ELR (cell line): ENCODE data around the gene SDK1.
"Not testable (repeated sequence)": the region's sequence is repeated elsewhere in the genome, so short reads cannot be mapped to it uniquely, and the experiment has no call there.

Experiments used
- DNase-seq: peaks from one replicate; pipeline ENCODE4 v3.0.0-alpha.2; 2015; ENCODE audit warnings: low read depth

Gene SDK1

DNA sequence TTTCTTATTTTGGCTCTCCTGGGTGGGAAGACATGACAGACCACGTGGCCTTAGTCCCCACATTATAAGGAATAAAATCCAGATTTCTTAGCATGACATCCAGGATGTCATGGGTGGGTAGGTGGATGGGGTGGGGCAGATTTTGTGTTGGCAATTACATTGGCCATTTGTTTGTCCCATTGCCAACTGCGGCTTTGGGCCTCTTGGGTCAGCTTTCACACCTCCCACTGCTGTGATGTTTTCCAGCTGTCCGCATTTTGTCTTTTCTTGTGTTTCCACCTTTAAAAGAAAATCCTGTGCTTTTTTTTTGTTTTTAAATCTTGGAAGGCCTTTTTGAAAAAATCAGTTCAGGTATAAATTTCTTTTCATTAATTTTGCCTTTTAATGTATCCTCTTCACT lies 237.0 kb downstream of the SDK1 start:
- DNase-seq: no peak

DNA sequence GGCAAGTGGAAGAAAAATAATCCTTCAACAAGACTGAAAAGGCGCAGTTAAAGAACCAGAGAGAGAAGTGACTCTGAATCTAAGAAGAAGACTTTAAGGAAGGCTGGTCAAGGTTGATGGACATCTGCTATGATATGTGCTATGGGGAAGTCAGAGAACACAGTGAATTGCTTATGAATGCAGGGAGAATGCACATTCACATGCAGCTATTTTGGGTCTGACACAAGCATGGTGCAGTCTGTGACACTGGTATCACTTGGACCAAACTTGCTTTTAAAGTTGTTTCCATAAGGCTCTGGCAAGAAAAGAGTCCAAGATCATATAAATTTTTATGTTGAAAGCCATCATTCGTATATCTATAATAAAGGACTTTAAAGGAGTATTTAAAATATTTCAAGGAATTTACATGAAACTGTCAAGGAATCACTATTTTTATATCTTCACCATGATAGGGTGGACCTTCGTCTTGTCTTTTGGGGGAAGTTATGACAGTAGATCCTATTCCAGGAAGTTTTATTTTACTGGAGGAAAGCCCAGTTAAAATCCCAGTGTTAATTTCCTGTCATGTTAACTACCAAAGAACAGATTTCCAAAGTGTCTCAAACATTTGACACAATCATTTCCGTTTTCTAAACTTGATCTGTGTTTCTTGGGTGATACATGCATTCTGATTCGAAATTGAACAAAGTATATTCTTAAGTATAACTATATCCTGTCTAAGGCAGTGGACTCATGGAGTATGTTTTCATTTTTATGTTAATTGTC lies 239.6 kb downstream of the SDK1 start:
- DNase-seq: no peak

DNA sequence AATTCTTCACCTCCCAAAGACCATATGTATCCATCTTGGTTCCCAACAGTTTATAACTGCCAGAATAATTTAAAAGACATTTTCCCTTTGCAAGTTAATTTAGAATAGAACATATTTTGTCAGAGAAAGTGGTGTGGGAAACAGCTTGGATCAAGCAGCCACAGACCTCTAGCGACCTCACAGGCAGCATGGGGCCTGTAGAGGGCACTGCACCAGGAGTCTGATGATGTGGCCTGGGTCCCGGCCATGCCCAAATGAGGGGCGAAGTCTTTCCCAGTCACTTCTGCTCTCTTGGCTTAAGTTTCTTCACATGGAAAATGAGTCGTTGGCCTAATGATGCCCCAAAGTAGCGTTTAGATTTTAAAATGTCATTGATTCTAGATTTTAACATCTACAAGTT lies 243.2 kb downstream of the SDK1 start:
- no peak for DNase-seq

DNA sequence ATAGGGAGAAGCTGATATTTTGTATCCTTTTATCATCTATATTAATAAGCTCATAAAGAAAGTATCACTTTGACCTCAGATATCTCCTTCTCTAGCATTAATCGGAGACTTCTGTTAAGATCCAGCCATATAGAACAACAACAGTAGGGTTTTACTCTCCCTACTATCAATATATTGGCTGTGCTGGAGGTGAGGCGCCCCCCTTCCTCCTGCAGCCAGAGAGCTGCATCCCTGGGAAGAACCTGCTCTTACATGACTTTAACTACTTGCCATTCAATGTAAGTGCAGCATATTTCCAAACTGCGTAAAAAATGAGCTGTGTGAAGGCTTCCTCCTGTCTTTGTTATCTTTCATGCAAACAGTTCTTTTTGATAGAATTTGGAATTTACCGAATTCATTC lies 247.8 kb downstream of the SDK1 start:
- DNase-seq: no peak

DNA sequence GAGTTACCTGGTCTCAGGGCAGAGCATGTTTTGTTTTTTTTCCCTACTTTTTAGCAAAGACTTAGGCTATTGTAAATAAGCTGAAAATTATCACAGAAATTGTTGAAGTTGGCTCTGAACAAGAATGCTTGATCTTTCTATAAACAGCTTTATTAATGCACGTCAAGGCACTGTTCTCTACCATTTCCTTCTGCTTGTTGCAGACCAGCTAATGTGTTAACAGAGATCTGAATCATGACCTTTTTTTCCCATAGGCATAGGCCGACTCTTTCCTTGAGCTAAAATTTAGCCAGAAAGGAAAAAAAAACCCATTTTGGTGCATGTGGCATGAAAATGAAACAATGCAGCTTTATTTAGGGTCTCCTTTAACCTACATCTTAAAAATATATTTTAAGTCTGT lies 248.5 kb downstream of the SDK1 start:
- DNase-seq: no peak

DNA sequence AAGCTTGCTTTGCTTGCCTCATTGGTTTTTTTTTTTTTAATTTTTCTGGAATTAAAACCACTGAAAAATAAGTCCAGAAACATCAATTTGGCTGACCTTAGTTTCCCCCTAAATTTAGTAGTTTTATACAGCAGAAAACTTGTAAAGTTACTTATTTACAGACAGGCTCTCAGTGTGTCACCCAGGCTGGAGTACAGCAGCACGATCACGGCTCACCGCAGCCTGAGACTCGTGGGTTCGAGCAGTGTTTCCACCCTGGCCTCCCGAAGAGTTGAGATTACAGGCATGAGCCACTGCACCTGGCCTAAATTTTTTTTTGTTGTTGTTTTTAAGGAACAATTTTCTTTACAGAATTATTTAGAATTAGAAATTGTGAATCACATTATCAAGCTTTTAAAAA lies 250.5 kb downstream of the SDK1 start:
- no peak for DNase-seq

DNA sequence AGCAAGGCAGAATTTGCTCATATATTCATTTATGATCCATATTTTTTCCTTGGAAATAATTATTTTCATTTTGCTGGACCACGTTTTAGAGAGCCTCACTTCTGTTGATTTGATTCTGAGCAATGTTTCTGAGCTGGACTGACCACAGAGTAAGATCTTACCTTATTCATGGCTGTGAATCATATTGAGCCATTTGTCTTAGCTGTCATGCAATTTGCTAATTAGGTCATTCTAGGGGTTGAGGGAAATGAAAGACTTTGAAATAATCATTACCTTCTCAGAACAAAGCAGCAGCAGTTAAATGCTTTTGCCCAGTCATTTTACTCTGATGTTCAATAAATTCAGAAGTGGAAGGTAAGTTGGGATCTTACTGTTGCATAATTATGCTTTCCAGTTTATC lies 251.4 kb downstream of the SDK1 start:
- peak; percentile 28 for DNase-seq

DNA sequence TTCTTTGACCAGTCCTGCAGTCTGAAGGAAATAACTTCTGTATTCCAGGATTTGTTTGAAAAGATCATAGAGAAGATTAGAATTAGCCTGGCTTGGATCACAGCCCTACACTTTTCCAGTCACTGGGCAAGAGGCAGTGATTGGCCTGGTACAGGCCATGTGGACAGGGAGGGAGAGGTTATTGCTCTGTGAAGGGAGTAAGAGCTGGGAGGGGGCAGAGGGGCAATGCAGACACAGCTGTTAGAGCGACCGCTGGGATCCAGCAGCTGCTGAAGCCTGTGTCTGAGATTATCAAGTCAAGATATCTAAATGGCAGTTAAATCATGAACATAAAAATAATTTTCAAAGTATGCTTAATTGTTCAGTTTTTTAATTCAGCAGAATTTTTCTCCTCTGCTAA lies 257.3 kb downstream of the SDK1 start:
- no peak for DNase-seq

DNA sequence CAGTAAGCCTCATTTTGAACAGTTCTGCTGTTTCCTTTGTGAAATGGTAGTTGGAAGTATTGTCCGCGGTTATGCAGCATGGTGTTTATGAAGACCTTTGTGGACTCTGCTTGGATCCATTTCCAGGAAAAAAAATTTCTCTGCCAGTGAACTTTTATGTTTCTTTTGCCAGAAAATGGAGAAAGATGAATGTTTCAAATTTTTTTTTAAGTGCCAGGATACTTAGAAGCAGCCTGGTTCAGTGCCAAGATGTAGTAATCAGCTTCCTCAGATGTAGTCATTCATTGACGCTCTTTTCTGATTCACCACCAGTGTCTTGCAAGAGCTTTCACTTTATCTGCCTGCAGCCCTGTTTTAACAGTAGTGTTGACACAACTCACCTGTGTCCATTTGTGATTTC lies 258.2 kb downstream of the SDK1 start:
- peak; percentile 68 for DNase-seq

DNA sequence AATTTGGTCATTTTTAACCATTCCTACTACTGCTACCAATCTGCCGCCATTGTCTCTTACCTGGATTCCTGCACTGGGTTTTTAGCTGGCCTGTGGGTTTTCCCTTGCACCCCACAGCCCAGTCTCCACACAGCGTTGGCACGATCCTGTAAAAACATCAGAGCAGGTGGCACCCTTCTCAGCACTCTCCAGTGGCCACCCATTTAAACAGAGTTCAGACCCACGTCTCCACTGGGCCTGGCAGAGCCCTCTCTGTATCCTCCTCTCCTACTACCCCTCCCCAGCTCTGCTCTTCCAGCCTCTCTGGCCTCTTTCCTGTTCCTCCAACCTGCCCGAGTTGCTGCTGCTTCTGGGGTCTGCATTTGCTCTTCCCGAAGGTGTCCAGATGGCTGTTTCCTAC lies 259.4 kb downstream of the SDK1 start:
- DNase-seq: no peak

DNA sequence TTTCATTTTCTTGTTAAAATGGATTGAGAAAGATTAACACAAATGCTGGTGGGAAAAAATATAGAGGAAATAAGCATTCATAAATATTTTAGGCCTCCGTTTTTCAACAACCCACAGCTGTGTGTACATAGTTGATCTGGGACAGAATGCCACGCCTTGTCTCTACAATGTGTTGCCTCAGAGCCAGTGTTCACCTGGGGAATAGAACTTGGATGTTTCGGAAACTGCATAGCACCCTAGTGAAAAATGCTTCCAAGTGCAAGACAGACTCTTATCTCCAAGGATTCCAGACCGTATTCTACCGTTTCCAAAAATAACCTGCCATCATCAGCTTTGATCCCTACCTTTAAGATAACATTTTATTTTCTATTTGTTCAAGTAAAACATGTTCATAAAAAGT lies 260.9 kb downstream of the SDK1 start:
- no peak for DNase-seq

DNA sequence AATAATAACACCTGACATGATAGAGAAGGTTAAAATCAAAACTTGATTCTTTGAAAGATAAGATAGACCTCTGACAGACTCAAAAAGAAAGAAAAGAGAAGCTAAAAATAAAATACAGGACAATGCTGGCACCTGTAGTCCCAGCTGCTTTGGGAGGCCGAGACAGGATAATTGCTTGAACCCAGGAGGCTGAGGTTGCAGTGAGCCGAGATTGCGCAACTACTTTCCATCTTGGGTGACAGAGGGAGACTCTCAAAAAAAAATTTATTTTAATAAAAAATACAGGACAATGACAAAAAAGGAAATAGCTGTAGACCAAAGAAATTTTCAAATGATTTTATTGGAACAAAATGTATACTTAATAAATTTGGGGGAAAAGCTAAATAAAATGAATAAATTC lies 263.2 kb downstream of the SDK1 start:
- DNase-seq: no peak

DNA sequence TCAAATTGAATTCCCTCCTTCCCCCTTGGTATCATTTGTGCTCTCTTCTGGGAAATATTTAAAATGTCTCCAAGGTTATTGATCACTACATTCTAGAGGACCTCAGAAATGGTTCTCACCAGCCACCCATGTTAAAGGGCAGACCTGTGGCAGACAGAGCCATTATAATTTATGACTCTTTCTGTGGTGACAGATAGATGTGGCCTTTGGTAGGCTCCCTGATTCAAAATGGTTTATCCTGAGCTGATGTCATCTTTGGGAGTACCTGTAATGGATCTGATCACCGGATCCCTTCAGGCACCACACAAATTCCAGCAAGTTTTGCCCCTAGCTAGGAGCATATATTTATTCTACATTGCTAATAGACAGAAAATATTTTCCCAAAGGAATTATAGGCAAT lies 267.5 kb downstream of the SDK1 start:
- DNase-seq: no peak

DNA sequence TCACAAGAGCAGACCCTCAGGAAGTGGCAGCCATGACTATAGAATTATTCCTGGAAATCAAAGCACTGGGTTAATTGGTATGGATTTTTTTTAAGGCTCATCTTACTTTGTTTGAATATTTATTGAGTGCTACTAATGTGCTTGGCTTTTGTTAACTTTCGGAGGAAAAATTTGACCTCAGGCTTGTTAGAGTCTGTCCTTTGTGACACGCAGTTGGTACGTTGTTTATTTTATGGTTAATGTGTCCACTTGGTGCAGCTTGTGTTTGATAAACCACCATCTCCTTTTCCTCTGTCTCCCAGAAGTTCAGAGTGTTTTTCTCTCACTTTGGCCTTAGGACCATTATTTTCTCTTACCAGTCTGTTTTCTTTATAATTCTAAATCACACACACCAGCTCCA lies 268.6 kb downstream of the SDK1 start:
- no peak for DNase-seq

DNA sequence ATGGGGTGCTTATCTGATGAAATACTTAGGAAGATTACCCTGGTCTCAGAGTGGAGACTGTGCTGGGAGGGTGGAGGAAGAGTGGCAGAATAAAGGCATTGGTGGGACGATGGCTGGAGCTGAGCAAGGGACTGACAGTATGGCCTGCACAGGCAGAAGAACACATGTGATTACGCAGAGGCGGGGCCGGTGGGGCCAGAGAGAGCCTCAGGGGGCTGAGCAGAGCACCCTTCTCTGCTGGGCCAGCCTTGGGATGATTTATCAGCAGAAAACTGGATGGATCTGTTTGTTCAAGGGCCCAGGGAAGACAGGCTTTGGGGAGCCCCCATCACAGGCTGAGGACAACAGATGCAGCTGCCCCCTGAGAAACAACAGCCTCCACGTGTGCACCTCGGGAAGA lies 272.1 kb downstream of the SDK1 start:
- no peak for DNase-seq

DNA sequence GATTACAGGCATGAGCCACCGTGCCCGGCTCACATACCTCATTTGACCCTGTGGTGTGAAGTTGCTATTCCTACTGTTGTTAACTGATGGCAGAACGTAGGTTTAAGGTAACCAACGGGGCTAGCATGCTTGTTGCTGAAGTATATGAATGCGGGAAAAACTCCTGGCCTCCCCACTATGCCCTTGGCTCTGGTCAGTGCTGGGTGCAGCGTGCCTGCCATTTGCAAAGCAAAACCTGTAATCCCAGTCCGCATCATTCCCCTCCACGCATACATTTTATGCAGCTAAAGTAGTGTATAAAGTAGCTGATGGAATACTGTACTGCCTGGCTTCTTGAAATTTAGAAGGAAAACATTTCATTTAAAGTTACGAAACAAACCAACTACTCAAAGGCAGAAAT lies 273.3 kb downstream of the SDK1 start:
- no peak for DNase-seq

DNA sequence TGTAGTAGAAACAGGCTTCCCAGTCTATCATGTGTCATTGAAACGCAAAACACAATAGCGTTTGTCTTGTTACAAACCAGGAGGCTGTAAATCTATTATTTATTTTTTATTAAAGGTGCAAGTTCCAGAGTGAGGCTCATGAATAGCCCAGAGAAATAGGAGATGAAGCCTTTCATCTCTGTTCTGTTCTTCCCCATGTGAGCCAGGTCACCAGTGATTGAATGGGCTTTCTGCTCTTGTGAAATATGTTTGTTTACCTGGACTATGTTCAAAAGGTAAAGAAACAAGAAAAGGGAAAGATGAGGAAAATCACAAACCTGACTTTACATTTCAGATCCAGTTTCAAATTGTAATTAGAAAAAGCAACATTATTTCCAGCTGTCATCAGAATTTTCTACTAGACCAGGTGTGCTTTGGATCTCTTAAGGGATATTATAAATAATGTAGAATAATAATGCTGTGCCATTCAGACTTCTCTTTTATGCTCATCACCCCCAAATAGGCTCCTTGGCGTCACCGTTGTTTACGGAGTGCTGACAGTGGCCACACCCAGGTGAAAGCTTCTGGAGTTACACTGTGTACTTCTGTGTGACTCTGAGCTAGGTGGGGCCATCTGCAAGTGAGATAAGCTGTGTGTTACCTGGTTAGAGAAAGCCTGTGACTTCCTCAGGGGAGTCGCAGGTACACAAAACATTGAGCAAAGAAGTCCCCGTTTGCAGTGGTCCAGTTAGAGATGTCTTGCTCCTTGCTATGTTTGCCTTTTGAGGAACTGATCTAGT lies 274.9 kb downstream of the SDK1 start:
- no peak for DNase-seq

DNA sequence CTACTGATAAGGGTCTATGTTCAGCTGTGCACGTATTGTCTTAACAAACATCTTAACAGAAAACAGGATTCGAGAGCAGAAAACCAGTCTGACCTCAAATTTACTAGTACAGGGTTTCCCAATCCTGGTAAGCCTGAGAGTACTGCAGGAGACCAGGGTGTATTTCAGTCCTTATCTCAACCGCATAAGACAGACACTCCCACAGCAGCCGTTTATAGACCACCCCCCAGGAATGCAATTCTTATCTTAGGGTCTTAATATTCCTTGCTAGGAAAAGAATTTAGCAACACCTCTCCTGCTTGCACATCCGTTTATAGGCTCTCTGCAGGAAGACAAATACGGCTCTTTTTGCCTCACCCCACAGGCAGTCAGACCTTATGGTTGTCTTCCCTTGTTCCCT lies 277.3 kb downstream of the SDK1 start:
- no peak for DNase-seq

DNA sequence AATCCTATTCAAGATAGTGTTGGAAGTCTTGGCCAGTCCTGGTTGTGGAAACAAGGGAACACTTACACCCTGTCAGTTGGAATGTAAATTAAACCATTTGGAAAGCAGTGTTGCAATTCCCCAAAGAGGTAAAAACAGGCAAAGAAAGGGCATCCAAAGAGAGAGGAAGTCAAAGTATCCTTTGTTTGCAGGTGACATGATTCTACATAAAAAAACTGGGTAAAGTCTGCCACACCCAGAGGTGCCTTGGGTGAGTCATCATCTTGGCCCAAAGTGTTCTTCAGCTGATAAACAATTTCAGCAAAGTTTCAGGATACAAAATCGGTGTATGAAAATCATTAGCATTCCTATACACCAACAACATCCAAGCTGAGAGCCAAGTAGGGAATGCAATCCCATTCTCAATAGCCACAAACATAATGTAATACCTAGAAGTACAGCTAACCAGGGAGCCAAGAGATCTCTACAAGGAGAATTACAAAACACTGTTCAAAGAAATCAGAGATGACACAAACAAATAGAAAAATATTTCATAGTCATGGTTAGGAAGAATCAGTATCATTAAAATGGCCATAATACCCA lies 278.7 kb downstream of the SDK1 start:
- DNase-seq: no peak

DNA sequence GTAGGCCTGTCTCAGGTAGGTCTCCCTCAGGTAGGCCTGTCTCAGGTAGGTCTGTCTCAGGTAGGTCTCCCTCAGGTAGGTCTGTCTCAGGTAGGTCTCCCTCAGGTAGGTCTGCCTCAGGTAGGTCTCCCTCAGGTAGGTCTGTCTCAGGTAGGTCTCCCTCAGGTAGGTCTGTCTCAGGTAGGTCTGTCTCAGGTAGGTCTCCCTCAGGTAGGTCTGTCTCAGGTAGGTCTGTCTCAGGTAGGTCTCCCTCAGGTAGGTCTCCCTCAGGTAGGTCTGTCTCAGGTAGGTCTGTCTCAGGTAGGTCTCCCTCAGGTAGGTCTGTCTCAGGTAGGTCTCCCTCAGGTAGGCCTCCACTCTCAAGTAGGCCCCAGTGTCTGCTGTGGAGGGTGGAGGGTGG lies 281.1 kb downstream of the SDK1 start:
- not testable (repeated sequence) for DNase-seq

DNA sequence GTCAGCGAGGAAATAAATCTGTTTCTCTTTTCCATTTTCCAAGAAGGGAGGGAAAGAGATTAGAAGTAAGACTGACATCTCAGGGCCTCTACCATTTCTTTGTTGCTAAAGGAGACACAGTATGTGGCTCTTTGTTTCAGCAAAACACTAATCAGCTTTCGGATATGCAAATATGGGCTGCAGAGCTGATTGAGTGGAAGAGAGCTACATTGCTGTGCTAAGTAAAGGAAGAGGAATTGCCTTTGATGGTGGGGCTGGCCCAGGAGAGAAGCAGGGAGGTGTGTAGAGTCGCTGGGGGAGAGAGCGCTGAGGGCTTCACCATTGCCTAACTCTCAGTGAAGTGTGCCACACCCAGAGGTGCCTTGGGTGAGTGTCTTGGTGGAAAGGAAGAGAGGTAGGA lies 284.8 kb downstream of the SDK1 start:
- DNase-seq: no peak

DNA sequence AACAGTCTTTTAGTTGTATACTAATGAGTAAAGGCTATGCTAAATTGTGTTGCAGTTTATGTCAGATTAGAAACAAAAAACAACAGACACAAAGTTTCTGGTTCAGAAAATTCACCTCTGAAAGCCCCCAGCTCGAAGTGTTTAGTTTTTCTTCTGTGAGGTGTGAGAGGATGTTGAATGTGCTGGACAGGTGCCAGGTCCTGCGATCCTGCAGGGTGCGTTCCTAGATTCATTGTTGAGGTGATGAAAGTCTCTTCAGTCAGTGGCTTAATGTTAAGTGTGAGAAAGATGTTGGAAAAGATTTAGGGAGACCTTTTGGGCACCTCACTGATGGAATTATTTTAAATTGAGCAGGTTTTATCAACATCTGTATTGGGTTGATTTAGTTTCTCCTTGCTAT lies 287.3 kb downstream of the SDK1 start:
- no peak for DNase-seq

DNA sequence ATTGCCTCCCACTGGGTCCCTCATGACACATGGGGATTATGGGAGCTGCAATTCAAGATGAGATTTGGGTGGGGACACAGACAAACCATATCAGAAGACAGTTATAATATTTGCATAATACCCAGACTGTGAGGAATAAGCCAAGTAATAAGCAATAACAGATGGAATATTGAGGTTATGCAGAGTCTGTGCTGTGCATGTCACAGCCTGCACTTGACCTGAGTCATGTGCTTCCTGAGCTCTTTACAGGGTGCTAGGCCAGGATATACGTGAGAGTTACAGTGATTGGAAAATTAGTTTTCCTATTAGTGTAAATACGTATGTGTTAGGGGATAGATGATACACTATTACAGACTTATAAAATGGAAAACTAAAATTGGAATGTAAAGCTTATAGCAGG lies 288.7 kb downstream of the SDK1 start:
- DNase-seq: no peak

DNA sequence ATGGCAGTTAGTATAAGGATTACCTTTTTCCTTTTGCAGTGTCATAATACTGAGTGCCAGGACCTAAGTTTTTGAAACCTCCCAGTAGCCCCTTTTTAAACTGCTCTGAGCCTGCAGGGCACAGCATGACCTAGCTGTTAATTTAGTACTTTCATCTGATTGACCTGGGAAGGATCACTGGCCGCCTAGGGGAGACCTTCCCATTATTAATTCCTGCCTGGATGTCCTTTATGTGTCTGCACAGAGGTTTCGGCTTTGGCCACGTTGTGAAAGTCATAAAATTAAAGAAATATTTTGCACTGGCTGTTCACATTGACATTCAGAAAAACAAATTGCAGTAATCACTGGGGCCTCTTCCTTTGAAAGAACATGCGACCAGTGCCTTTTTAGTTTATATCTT lies 290.2 kb downstream of the SDK1 start:
- DNase-seq: no peak
